NB4 (cell line): ENCODE results near the gene ATP10B.

Experiments used
- MYC ChIP-seq: IDR thresholded peaks from 2 replicates; pipeline ENCODE4 v1.6.1; 2011; ENCODE audit warnings: low read depth, low read length
- POLR2A ChIP-seq: IDR thresholded peaks from 2 replicates; pipeline ENCODE4 v1.6.1; 2011; ENCODE audit warnings: mild to moderate bottlenecking; ENCODE audit not compliant: insufficient read length; ENCODE audit errors: extremely low read depth
- TF ChIP-seq, protein P1 (sequence below): IDR thresholded peaks from one replicate; pipeline ENCODE4 v1.5.1; 2012; ENCODE audit warnings: low read depth, low read length

DNA sequence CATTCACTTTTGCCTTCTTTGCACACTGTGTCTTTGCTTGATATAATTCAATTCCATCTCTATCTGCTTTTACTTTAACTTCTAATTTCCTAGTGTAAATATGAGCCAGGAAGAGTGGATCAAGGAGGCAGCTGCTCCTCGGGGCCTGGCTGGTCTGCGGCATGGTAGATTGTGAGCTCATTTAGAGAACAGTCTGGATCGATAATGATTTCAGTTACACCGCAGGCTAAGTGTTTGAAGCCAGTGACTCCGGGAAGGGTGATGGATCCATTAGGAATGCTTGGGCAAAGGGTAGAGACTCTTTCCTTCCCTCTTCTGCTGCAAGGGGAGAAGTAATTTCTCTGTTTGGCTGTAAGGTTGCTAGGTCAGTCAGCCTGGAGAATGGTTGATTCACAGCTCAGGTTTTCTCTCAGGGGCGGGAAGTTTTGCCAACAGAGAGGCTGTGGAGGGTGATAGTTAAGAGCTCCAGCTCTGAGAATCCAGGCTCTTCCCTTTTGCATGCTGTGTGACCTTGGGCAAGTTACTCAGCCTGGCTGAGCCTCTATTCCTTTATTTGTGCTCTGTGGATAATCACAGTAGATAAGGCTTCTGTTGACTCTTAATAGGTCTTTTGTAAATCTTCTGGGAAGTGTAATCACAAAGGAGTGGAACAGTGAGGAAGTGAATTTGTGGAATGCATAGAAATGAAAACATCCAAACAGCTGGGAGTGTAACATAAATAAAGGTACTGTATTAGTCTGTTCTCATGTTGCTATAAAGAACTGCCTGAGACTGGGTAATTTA, 331.2 kb downstream of the ATP10B start:
- TF ChIP-seq POLR2A (no peak), MYC (no peak)
- TF ChIP-seq, protein P1, sequence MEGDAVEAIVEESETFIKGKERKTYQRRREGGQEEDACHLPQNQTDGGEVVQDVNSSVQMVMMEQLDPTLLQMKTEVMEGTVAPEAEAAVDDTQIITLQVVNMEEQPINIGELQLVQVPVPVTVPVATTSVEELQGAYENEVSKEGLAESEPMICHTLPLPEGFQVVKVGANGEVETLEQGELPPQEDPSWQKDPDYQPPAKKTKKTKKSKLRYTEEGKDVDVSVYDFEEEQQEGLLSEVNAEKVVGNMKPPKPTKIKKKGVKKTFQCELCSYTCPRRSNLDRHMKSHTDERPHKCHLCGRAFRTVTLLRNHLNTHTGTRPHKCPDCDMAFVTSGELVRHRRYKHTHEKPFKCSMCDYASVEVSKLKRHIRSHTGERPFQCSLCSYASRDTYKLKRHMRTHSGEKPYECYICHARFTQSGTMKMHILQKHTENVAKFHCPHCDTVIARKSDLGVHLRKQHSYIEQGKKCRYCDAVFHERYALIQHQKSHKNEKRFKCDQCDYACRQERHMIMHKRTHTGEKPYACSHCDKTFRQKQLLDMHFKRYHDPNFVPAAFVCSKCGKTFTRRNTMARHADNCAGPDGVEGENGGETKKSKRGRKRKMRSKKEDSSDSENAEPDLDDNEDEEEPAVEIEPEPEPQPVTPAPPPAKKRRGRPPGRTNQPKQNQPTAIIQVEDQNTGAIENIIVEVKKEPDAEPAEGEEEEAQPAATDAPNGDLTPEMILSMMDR = no peak
